PC-3 (cell line): ENCODE results near the gene SPCS2. TPM values are rescaled to one million over a fixed set of nuclear protein-coding genes. Genes with fewer than 3 reads are reported as not detected.

Experiments
- ATAC-seq: fragments of 200-7000 bp; cut with Tn5 transposase; 2 replicates; pipeline ENCODE4 v1.9.1; 2020; ENCODE audit warnings: mild to moderate bottlenecking, moderate library complexity
- BruUV-seq: library from RNA; stranded (reverse); fragments of 400-500 nt; replicated peaks from 2 replicates; lab custom pipeline; 2021; lab: Mats Ljungman, UMichigan
- CTCF ChIA-PET: fragments of 300-600 bp; sonication (Branson Sonifier 250); formaldehyde crosslinking; loops from one replicate; lab custom pipeline; 2022; ENCODE audit warnings: antibody characterized with exemption; lab: Charles Lee
- POLR2A ChIA-PET: fragments of 300-600 bp; sonication (Branson Sonifier 250); formaldehyde crosslinking; loops from one replicate; lab custom pipeline; 2022; ENCODE audit warnings: antibody characterized with exemption; ENCODE audit not compliant: unreplicated experiment; lab: Charles Lee
- DNase-seq: peaks from one replicate; pipeline ENCODE4 v3.0.0-alpha.2; 2015
- H2AFZ ChIP-seq: fragments of 300-600 bp; sonication (generic); 2 replicates; pipeline ENCODE4 v1.6.0; 2016; ENCODE audit warnings: antibody characterized with exemption, low read length
- H3F3A ChIP-seq: fragments of 300-600 bp; sonication (generic); one replicate; pipeline ENCODE4 v1.6.0; 2017; ENCODE audit warnings: antibody characterized with exemption, low read length, control low read depth, mild to moderate bottlenecking; ENCODE audit not compliant: unreplicated experiment
- H3K27ac ChIP-seq: fragments of 300-600 bp; sonication (generic); 2 replicates; pipeline ENCODE4 v1.5.1; 2016; ENCODE audit warnings: mild to moderate bottlenecking, low read length
- H3K27me3 ChIP-seq: fragments of 300-600 bp; sonication (generic); 2 replicates; pipeline ENCODE4 v1.6.1; 2016; ENCODE audit warnings: low read length, mixed read lengths
- H3K36me3 ChIP-seq: fragments of 300-600 bp; sonication (generic); 2 replicates; pipeline ENCODE4 v1.6.1; 2016; ENCODE audit warnings: low read depth, mixed run types, low read length, mixed read lengths
- H3K4me1 ChIP-seq: fragments of 300-600 bp; sonication (generic); 2 replicates; pipeline ENCODE4 v1.5.1; 2016; ENCODE audit warnings: low read length; ENCODE audit not compliant: insufficient read depth
- H3K4me2 ChIP-seq: fragments of 300-600 bp; sonication (generic); 2 replicates; pipeline ENCODE4 v1.6.0; 2016; ENCODE audit warnings: low read length
- H3K4me3 ChIP-seq: fragments of 300-600 bp; sonication (generic); 2 replicates; pipeline ENCODE4 v1.5.1; 2016; ENCODE audit warnings: mild to moderate bottlenecking, low read length, mixed read lengths
- H3K79me2 ChIP-seq: fragments of 300-600 bp; sonication (generic); 2 replicates; pipeline ENCODE4 v1.6.1; 2017; ENCODE audit warnings: low read length, mixed read lengths
- H3K9ac ChIP-seq: fragments of 300-600 bp; sonication (generic); 2 replicates; pipeline ENCODE4 v1.6.0; 2016; ENCODE audit warnings: mild to moderate bottlenecking, low read length
- H3K9me2 ChIP-seq: fragments of 300-600 bp; sonication (generic); replicated peaks from 2 replicates; pipeline ENCODE4 v1.6.1; 2016; ENCODE audit warnings: mixed run types, low read length, mixed read lengths
- H3K9me3 ChIP-seq: fragments of 300-600 bp; sonication (generic); 2 replicates; pipeline ENCODE4 v1.6.1; 2016; ENCODE audit warnings: low read length, mixed read lengths
- H4K20me1 ChIP-seq: fragments of 300-600 bp; sonication (generic); 2 replicates; pipeline ENCODE4 v1.6.1; 2016; ENCODE audit warnings: low read length, mixed read lengths
- EZH2 ChIP-seq: fragments of 300-600 bp; sonication (generic); IDR thresholded peaks from one replicate; pipeline ENCODE4 v1.6.1; 2017; ENCODE audit warnings: antibody characterized with exemption, mild to moderate bottlenecking, low read length; ENCODE audit not compliant: unreplicated experiment
- EZH2phosphoT487 ChIP-seq: fragments of 300-600 bp; sonication (generic); IDR thresholded peaks from 2 replicates; pipeline ENCODE4 v1.6.1; 2018; ENCODE audit warnings: mild to moderate bottlenecking, antibody characterized with exemption, low read length, borderline replicate concordance
- intact Hi-C: fragments of 100-400 bp; cut with micrococcal nuclease; formaldehyde crosslinking; loops from 2 replicates; pipeline ENCODE4 v1.9.0; 2023
- total RNA-seq: library from RNA; depleted of rRNA; stranded (reverse); fragments of >200 nt; gene quantifications from 2 replicates; pipeline ENCODE4 v1.2.3, GENCODE V29; 2014
- TF ChIP-seq, protein P1 (sequence below): fragments of 300-600 bp; sonication (generic); conservative IDR thresholded peaks from 2 replicates; pipeline ENCODE4 v1.5.1; 2017; ENCODE audit warnings: antibody characterized with exemption, low read depth, mild to moderate bottlenecking, low read length

Gene SPCS2
- total RNA-seq, 1 experiment from 2014 or later, result 129 TPM

DNA sequence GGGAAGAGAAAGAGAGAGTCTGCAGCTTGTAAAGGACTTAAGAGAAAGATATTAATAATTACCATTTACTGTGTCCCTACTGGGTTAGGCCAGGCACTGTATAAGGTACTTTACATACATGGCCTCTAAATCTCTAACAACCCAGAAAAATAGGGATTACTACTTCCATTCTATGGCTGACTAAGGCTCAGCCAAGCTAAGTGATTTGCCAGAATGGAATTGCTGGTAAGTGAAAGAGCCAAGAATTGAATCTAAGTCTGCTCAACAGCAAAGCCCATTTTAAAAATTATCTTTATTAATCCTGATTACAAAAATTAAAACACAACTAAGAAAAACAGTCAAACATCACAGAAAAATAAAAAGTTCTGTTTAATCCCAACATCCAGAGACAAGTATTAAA lies 21.6 kb upstream of the SPCS2 start:
- H3K27me3 ChIP-seq, result no peaks in the 10 kb centered on the region
- peaks cover 10% of the 10 kb centered on the region for H3F3A ChIP-seq
- no peaks in the 10 kb centered on the region for H3K36me3 ChIP-seq
- ChIA-PET CTCF (no interaction called here), POLR2A (no interaction called here)
- no peak overlapping the region for H3K4me2 ChIP-seq
- H3K79me2 ChIP-seq, result no peaks in the 10 kb centered on the region
- DNase-seq, result no peak
- no peak overlapping the region for H3K4me3 ChIP-seq
- no peak for ATAC-seq
- TF ChIP-seq EZH2, result no peak
- no peak for TF ChIP-seq EZH2phosphoT487
- no TSS peak for BruUV-seq
- no peaks in the 10 kb centered on the region for H4K20me1 ChIP-seq
- H3K4me1 ChIP-seq, result peaks cover 42% of the 10 kb centered on the region
- peak overlapping the region; percentile 5; the same call in 1 of the 2 replicates for H3K27ac ChIP-seq
- no peak overlapping the region for H3K9ac ChIP-seq
- H3K9me3 ChIP-seq, result no peaks in the 10 kb centered on the region
- intact Hi-C loops, result loop anchor here (5.0 to 10.0 kb wide), 2 partner anchors 60 to 173 kb away; partner anchors contain the start of gene NEU3
- H3K9me2 ChIP-seq, result no peaks in the 10 kb centered on the region
- H2AFZ ChIP-seq, result no peak overlapping the region

DNA sequence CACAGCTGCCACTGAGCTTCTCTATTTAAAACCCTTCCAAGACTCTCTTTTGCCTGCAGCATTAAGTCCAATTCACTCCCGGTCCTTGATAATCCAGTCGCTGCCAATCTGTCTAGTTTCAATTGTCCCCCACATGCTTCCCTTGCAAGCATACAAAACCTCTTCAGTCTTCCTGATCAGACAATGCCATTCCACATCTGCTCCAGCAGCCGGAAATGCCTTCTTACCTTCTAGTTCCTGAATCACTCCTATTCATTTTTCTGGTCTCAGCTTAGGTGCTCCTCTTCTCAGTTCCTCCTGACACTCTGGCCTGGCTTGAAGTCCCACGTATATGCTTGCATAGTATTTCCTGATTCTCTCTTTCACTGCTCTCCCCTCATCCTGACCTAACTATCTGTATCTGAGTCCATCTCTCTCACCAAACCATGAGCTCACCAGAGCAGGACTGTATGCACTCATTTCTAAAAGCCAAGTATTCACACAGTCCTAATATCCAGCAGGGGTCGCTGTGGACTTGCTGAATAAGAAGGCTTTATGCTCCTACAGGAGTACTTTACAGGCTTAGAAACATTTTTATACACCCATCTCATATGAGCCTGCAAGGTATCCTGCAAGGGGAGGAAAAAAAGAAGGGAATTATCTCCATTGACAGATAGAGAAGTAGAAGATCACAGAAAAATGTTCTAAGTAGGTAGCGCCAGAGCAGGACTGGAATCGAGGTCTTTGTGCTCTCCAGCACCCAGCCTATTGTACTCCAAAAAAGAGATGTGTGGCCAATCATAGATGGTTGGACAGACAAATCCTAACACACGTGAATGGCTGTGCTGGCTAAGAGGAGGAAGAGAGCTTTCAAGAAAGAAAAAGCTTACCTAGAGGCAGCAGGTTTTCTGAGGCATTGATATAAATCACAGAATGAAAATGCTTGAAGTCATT lies 19.4 kb upstream of the SPCS2 start:
- ATAC-seq, result peak; percentile 73
- no peaks in the 10 kb centered on the region for H3K27me3 ChIP-seq
- DNase-seq, result peak; percentile 95
- CTCF ChIA-PET, result interaction anchor here (0.5 to 1.3 kb wide), 8 partner anchors 26 to 342 kb away, joined by 3 to 13 read pairs (median 4); no protein-coding TSS in a partner anchor
- H3K4me3 ChIP-seq, result no peak overlapping the region
- intact Hi-C loops, result loop anchor here (1.0 to 10.0 kb wide), 6 partner anchors 58 to 319 kb away; partner anchors contain the start of gene NEU3
- BruUV-seq, result no TSS peak
- no peak overlapping the region for H3K9ac ChIP-seq
- H3K36me3 ChIP-seq, result no peaks in the 10 kb centered on the region
- H2AFZ ChIP-seq, result no peak overlapping the region
- no peaks in the 10 kb centered on the region for H3K79me2 ChIP-seq
- no peak for TF ChIP-seq EZH2phosphoT487
- TF ChIP-seq, protein P1, sequence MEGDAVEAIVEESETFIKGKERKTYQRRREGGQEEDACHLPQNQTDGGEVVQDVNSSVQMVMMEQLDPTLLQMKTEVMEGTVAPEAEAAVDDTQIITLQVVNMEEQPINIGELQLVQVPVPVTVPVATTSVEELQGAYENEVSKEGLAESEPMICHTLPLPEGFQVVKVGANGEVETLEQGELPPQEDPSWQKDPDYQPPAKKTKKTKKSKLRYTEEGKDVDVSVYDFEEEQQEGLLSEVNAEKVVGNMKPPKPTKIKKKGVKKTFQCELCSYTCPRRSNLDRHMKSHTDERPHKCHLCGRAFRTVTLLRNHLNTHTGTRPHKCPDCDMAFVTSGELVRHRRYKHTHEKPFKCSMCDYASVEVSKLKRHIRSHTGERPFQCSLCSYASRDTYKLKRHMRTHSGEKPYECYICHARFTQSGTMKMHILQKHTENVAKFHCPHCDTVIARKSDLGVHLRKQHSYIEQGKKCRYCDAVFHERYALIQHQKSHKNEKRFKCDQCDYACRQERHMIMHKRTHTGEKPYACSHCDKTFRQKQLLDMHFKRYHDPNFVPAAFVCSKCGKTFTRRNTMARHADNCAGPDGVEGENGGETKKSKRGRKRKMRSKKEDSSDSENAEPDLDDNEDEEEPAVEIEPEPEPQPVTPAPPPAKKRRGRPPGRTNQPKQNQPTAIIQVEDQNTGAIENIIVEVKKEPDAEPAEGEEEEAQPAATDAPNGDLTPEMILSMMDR, result peak; percentile 99
- no peak for TF ChIP-seq EZH2
- H3K4me2 ChIP-seq, result no peak overlapping the region
- no peak overlapping the region for H3K27ac ChIP-seq
- H4K20me1 ChIP-seq, result no peaks in the 10 kb centered on the region
- no peaks in the 10 kb centered on the region for H3K9me3 ChIP-seq
- H3F3A ChIP-seq, result peaks cover 10% of the 10 kb centered on the region
- POLR2A ChIA-PET, result no interaction called here
- peaks cover 51% of the 10 kb centered on the region for H3K4me1 ChIP-seq
- no peaks in the 10 kb centered on the region for H3K9me2 ChIP-seq

DNA sequence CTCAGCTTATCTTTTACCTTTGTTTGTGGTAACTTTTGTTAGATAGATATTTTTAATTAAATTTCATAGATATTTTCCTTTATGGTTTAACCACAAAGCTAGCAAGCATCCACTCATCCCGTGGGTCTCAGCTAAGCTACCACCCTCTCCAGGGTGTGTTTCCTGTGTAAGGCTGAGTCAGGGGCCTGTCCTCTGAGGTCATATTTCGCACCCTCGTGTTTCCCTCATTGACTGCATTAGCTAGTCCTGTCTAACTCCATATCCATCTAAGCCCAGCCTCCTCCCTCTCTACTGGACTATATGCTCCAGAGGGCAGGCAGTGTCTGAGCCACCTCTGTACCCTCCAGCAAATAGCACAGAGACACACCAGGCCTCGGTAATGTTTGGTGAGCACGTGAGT lies 16.9 kb upstream of the SPCS2 start:
- Histone ChIP-seq H2AFZ (peak overlapping the region; percentile 27; the same call in 1 of the 2 replicates), H3K4me1 (peaks cover 28% of the 10 kb centered on the region), H3K4me3 (no peak overlapping the region), H3K4me2 (peak overlapping the region; percentile 27), H3F3A (no peaks in the 10 kb centered on the region), H3K27me3 (no peaks in the 10 kb centered on the region), H3K27ac (peak overlapping the region; percentile 74), H3K36me3 (peaks cover 18% of the 10 kb centered on the region; the same call in 1 of the 2 replicates), H4K20me1 (no peaks in the 10 kb centered on the region), H3K79me2 (no peaks in the 10 kb centered on the region), H3K9me2 (no peaks in the 10 kb centered on the region), H3K9me3 (no peaks in the 10 kb centered on the region), H3K9ac (peak overlapping the region; percentile 31)
- CTCF ChIA-PET, result interaction anchor here (0.6 to 1.9 kb wide), 2 partner anchors 33 to 273 kb away, joined by 3 to 6 read pairs; no protein-coding TSS in a partner anchor
- peak; percentile 48 for DNase-seq
- POLR2A ChIA-PET, result no interaction called here
- TF ChIP-seq, protein P1, result no peak
- no peak for TF ChIP-seq EZH2
- no peak for TF ChIP-seq EZH2phosphoT487
- intact Hi-C loops, result no loop called here
- ATAC-seq, result peak; percentile 49
- BruUV-seq, result no TSS peak
